HG02943 (cell line): ENCODE results near the gene DEAF1.

ENCODE experiments used
- ATAC-seq: cut with Tn5 transposase; IDR thresholded peaks from one replicate; pipeline ENCODE4 v1.9.1; 2021; ENCODE audit warnings: mild to moderate bottlenecking, low read depth, moderate library complexity; ENCODE audit not compliant: unreplicated experiment

DEAF1 gene

DNA sequence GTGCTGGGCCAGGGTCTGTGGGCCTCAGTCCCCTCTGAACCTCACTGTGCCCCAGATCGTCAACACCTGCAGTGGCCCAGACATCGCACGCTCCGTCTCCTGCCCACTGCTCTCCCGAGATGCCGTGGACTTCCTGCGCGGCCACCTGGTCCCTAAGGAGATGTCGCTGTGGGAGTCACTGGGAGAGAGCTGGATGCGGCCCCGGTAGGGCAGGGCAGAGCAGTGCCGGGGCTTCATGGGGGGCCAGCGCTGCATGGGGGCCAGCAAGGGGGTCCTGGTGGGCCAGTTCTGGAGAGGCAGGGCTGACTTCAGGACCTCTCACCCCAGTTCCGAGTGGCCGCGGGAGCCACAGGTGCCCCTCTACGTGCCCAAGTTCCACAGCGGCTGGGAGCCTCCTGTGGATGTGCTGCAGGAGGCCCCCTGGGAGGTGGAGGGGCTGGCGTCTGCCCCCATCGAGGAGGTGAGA is 27.4 kb upstream of the DEAF1 start:
- no peak for ATAC-seq

DNA sequence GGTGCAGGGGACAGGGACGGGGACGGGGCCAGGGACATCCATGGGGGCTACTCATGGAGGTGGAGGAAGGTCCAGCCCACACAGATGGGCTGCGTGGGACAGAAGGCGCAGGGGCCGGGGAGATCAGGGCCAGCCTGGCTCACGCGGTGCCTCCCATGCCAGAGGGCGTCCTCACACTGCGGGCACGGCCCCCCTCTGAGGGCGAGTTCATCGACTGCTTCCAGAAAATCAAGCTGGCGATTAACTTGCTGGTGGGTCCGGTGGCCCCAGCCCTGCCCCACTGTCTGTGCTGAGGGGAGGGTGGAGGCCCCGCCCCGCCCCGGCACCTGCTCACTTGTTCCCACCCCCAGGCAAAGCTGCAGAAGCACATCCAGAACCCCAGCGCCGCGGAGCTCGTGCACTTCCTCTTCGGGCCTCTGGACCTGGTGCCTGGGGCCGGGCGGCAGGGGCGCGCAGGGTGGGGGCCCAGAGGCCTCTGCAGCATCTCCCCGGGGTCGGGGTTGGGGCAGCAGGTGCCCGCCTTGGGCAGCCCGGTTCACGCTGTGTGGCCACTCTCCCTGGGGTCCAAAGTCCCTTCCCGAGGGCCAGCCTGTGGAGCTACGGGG is 26.8 kb upstream of the DEAF1 start:
- ATAC-seq: no peak

- no peak for ATAC-seq
Observed at GRCh38 chr11:721247-721740, 26.3 kb upstream of the DEAF1 start.

DNA sequence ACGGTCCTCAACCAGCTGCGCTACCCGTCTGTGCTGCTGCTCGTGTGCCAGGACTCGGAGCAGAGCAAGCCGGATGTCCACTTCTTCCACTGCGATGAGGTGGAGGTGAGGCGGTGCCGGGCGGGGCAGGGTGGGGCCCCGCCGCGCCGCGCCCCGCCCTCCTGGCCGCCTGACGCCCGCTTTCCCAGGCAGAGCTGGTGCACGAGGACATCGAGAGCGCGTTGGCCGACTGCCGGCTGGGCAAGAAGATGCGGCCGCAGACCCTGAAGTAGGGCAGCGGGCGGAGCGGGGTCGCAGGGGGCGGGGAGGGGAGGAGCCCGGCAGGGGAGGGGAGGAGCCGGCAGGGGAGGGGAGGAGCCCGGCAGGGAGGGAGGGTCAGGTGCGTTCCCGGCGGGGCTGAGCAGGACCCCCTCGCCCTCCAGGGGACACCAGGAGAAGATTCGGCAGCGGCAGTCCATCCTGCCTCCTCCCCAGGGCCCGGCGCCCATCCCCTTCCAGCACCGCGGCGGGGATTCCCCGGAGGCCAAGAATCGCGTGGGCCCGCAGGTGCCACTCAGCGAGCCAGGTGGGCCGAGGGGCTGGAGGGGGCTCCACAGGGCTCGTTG is 25.7 kb upstream of the DEAF1 start:
- ATAC-seq: no peak

DNA sequence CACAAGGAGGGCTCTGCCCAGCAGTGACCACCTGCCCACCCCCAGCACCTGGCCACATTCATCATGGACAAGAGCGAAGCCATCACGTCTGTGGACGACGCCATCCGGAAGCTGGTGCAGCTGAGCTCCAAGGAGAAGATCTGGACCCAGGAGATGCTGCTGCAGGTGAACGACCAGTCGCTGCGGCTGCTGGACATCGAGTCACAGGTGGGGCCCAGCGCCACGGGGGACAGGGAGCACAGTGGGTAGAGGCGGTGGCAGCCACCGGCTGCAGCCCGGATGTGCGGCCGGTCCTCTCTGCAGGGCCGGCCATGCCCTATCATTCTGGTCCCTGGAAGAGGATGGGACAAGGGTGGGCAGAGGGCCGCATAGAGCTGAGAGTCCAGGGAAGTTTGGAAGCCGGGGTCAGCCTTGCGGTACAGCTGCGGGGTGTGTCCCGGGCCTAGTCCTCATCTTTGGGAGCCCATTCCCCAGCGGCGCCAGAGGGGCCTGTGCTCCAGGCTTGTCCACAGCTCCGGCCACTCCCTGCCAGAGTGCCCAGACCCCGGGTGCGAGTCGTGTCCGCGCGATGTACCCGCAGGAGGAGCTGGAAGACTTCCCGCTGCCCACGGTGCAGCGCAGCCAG is 25.1 kb upstream of the DEAF1 start:
- no peak for ATAC-seq

GRCh38 chr11:719214-720016 is 24.4 kb upstream of the DEAF1 start:
- ATAC-seq: no peak

DNA sequence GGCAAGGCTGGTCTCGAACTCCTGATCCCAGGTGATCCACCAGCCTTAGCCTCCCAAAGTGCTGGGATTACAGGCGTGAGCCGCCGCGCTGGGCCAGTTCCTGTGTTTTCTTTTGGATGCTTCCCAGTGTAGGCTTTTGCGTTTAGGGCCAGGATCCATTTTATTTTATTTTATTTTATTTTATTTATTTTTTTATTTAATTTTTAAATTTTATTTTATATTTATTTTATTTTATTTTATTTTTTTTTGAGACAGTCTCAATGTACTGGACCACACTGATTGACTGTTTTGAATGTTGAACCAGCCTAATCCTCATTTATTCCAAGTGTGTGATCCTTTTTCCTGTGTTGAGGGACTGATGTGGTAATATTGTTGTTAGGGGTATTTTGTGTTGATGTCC is 19.4 kb upstream of the DEAF1 start:
- ATAC-seq: no peak

DNA sequence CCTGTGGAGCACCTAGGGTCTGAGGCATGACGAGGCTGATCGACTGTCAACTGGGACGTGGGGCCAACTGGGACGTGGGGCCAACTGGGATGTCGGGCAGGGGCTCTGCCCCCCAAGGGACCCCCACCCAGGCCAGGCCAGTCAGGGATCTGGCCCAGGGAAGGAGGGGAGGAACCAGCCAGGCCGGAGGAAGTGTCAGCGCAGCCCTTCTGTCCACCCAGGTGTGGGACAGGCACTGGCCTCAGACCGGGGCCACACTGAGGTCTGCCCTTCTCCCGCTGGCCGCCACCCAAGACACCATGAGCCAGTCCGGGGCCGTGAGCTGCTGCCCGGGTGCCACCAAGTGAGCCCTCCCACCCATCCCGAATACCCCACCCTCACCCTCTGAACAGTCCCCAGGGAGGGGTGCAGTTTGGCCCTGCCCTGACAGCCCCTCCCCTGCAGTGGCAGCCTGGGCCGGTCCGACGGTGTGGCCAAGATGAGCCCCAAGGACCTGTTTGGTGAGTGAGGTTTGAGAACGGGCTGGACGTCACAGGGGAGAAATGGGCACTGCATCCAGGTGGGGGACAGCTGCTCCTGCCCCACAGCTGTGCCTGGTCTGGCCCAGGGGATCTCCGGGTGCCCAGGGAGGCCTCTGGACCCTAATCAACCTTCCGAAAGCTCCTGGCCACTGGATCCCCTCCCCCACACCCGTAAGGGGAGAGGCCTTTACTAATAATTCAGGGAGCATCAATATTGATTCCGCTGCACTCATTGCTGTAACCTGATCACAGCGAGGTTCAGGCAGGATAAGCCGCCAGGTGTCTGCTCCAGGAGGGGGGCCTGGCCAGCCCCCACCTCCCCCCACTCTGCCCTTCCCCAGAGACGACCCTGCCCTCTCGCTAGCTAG is 14.3 kb upstream of the DEAF1 start:
- ATAC-seq: no peak

DNA sequence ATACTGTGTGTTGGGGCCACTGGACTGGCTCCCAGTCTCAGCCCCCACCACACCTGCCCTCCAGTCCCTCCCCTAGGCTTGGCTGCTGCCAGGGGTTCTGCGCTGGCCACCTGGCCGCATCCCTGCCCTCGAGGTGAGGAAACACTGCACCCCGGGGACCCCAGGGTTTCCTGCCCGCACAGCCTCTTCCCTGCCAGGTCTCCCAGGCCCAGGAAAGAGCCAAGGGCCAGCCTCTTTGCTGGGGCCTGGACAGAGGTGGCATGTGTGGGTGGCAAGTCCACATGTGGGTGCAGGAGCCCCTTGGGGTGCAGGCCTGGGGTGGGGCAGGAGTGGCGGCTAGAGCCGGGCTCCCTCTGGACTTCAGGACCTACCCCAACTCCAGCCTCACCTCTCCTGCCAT is 13.5 kb upstream of the DEAF1 start:
- no peak for ATAC-seq

- no peak for ATAC-seq
Observed at GRCh38 chr11:707817-708420, 12.9 kb upstream of the DEAF1 start.

GRCh38 chr11:706957-707816 is 12.2 kb upstream of the DEAF1 start:
- no peak for ATAC-seq

DNA sequence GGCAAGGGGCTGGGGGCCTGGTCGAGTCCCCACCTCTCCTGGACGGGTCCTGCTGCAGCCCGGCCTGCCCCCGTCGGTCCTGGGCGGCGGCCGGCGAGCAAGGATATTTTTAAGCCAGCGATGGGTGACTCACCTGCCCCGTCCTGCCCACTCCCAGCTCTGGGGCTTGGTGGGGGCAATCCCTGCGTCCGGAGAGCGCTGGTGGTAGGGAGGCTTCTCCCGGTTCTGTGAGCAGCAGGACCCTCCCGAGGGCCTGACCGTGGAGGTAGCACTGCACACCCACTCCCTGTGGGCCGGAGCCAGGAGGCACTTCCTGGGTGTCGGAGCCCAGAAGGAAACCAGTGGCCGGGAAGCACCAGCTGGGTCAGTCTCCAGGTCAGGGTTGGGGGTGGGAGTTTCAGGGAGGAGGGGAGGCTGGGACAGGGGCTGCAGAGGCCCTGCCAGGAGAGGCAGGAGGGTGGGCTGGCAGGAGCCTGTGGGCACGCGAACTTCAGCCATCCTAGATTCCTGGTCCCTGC is 11.5 kb upstream of the DEAF1 start:
- no peak for ATAC-seq

- no peak for ATAC-seq
Observed at GRCh38 chr11:705646-706438, 10.8 kb upstream of the DEAF1 start, which contains the start of gene EPS8L2. TSS of gene EPS8L2 (plus strand) at chr11:706231. CDS start at chr11:709408, 3,177 bp downstream.

GRCh38 chr11:704781-705645 is 10.0 kb upstream of the DEAF1 start:
- ATAC-seq: no peak

- ATAC-seq: no peak
Observed at GRCh38 chr11:704228-704674, 9.2 kb upstream of the DEAF1 start.

DNA sequence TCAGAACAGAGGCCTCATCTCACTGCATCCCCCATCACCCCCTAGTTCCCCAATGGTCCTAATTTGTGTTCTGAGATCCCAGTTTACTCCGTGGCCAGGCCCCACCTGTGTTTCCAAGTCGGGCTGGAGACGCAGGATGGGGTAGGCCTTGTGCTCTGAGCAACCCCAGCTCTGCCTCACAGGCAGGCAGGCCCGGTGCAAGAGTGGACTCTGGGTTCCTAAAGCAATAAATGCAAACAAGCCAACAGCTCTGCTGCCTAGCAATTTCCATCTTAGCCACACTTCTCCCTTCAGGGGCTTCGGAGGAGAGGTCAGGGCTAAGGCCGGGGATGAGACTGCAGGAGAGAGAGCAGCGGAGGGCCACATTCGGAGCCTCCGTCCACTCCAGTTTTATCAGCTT is 8.5 kb upstream of the DEAF1 start:
- ATAC-seq: no peak
